ENCODE measurements around the gene TLE4.

Gene TLE4

DNA sequence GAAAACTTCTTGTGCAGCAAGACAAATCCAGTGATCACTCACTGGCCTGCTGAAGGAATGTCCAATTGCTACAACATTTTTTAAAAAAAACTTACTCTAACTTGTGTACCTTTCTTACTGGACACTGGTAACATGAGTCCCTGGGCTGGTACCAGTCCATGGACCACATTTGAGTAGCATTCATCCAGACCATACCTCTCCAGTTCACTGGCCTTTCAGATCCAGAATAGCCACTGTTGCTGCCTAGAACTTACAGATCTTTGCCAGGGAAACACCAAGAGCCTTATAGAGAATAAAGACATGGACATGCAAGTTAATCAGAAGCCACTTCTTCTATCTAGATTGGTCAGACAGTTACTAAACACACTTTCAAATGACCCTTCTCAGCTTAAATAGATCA lies 185.3 kb downstream of the TLE4 start:
- TF ChIP-seq, protein P1, sequence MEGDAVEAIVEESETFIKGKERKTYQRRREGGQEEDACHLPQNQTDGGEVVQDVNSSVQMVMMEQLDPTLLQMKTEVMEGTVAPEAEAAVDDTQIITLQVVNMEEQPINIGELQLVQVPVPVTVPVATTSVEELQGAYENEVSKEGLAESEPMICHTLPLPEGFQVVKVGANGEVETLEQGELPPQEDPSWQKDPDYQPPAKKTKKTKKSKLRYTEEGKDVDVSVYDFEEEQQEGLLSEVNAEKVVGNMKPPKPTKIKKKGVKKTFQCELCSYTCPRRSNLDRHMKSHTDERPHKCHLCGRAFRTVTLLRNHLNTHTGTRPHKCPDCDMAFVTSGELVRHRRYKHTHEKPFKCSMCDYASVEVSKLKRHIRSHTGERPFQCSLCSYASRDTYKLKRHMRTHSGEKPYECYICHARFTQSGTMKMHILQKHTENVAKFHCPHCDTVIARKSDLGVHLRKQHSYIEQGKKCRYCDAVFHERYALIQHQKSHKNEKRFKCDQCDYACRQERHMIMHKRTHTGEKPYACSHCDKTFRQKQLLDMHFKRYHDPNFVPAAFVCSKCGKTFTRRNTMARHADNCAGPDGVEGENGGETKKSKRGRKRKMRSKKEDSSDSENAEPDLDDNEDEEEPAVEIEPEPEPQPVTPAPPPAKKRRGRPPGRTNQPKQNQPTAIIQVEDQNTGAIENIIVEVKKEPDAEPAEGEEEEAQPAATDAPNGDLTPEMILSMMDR (IDR thresholded peaks at IDR 0.05; ENCODE audit: borderline replicate concordance, control extremely low read depth, extremely low read depth, insufficient read depth, missing control alignments), result no peak
- in situ Hi-C loops (cut with MboI; ENCODE audit: low sequenced_read_pairs, unreplicated experiment), result no loop called here
- no peak for DNase-seq (ENCODE audit: low spot score)

DNA sequence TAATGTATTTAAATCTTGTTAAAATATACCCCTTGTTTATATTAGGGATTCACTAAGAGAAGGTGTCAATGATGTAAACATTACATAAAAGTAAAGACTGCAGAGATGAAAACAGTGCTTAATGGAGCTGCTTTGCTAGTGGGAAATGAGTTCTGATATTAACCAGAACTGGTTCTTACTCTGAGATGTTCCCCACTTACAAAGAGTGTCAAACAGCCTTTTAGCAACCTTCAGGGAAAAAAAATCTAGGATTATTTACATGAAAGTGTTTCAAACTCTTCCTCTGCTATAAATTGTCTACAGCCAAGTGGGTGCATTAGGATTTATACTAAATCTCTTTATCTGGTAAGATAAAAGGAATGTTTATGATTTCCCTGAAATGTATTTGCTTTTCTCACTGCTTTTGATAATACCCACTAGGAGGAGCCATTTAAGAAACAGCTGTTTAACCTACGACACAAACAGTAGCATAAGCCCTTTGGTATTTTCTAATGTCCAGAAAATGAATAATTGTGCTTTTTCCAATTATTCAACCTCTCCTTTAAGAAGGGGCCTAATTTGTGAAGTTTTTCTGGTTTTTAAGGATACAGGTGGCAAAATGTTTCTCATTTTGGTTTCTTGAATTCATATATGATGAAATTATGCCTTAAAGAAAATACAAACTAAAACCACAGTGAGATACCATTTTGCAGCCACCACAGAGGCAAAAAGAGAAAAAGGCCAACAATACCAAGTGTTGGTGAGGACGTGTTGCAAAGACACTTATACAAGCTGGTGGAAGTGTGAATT lies 186.3 kb downstream of the TLE4 start:
- no peak for DNase-seq (ENCODE audit: low spot score)
- in situ Hi-C loops (cut with MboI; ENCODE audit: low sequenced_read_pairs, unreplicated experiment), result no loop called here
- TF ChIP-seq, protein P1 (IDR thresholded peaks at IDR 0.05; ENCODE audit: borderline replicate concordance, control extremely low read depth, extremely low read depth, insufficient read depth, missing control alignments), result no peak

DNA sequence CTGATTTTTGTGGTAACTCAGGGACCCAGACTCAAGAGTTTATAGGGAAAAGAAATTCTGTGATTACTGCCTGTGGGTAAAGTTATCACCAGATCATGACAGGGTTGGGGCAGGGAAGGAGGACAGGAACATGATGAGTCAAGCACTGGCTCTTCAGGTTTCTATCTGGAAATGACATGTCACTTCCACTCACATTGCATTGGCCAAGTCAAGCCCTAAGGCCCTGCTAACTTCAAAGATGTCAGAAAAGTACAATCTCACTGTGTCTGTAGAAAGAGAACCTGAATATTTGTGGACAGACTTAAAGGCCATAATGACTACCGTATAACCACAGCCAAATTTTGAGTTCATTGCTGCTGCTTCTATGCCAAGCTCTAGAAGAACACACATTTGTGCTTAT lies 187.7 kb downstream of the TLE4 start:
- TF ChIP-seq, protein P1 (IDR thresholded peaks at IDR 0.05; ENCODE audit: borderline replicate concordance, control extremely low read depth, extremely low read depth, insufficient read depth, missing control alignments), result no peak
- no peak for DNase-seq (ENCODE audit: low spot score)
- in situ Hi-C loops (cut with MboI; ENCODE audit: low sequenced_read_pairs, unreplicated experiment), result no loop called here

DNA sequence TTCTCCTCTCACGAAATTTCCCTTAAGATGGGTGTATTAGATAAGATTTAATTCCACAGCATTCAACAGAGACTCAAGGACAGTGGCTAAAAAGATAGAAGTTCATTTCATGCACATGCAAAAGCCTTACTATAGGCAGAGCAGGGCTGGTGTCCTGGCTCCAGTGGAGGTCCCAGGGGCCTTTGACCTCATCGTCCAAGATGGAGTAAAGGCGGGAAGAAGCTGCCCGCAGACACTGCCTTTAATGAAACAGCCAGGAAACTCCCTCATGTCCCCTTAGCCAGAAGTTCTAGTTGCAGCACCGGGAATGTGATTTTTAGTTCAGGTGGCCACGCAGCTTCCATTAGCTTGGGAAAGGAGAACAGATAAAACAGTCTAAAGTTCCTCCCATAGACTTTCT lies 190.3 kb downstream of the TLE4 start:
- in situ Hi-C loops (cut with MboI; ENCODE audit: low sequenced_read_pairs, unreplicated experiment), result no loop called here
- no peak for DNase-seq (ENCODE audit: low spot score)
- TF ChIP-seq, protein P1 (IDR thresholded peaks at IDR 0.05; ENCODE audit: borderline replicate concordance, control extremely low read depth, extremely low read depth, insufficient read depth, missing control alignments), result no peak

DNA sequence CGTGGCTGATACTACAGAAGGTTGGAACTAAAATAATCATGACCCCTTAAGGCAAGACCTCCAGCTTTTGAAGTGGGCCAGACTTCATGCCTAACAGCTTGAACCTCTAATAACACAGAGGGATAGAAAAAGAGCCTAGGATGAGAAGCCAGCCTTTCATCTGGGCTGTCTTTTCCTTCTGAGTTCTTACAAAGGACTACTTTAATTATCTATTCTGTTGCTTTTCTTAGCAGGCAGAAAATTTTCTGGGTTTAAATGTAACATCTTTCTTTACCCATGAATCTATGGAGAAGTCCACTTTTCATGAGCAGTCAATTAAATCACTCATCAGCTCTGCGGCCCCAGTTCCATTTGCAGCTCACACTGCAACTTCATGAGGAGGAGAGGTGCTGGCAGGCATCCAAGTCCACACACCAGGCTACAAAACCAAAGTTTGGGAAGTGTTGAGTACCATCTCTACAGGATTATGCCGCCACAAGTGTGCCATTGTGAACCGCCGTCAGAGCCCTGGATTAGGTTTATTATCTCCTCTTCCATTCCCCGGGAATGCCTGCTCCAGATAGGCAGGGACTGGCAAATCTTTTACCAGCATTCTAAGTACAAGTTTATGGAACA lies 192.0 kb downstream of the TLE4 start:
- in situ Hi-C loops (cut with MboI; ENCODE audit: low sequenced_read_pairs, unreplicated experiment), result no loop called here
- DNase-seq (ENCODE audit: low spot score), result no peak
- TF ChIP-seq, protein P1 (IDR thresholded peaks at IDR 0.05; ENCODE audit: borderline replicate concordance, control extremely low read depth, extremely low read depth, insufficient read depth, missing control alignments), result no peak

DNA sequence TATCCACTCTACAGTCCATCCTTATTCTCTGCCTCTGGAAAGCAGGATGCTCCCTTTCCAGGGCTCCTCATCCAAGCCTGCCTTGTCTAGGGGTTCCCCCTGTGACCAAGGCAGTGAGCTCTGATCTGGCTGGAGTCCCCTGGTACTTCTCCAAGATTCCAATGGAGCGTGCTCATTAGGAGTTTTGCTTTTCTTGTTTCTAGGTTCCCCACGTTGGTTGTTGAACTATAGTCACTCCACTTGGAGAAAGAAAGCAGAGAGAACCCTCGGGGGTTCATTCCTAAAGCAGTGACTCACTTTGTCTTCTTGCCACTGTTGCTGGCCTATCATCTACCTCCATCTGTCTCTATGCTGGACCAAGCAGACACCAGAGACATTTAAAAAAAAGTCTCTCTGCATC lies 192.6 kb downstream of the TLE4 start:
- no peak for DNase-seq (ENCODE audit: low spot score)
- TF ChIP-seq, protein P1 (IDR thresholded peaks at IDR 0.05; ENCODE audit: borderline replicate concordance, control extremely low read depth, extremely low read depth, insufficient read depth, missing control alignments), result no peak
- in situ Hi-C loops (cut with MboI; ENCODE audit: low sequenced_read_pairs, unreplicated experiment), result no loop called here

All from GM13976 (cell line).